Measurements from ENCODE around the gene CCDC142. TPM values are rescaled to one million over a fixed set of nuclear protein-coding genes. Genes with fewer than 3 reads are reported as not detected.

CCDC142 gene
- total and polyA plus RNA-seq, 10 of the 15 experiments (the other 5 are each of a cell fraction or from before 2014, with no cell fraction given): 0.93 to 16.9 (median 9.0) TPM

- no TSS peak for BruUV-seq (replicated peaks)
- FAIRE-seq (no peak), ATAC-seq (no peak), DNase-seq (ENCODE audit: low read depth, low spot score) (no peak)
- H3K27me3 ChIP-seq (replicated peaks in 1 of 2; ENCODE audit: control insufficient read depth in 2 of 2, insufficient read depth in 2 of 2, low read length in 1 of 2): peaks cover 18 to 28% of the 10 kb centered on the region in 2 experiments
- intact Hi-C loops (cut with micrococcal nuclease; ENCODE audit: unreplicated experiment) (no loop called here), in situ Hi-C loops (cut with MboI) (no loop called here)
- ChIA-PET RAD21 (ENCODE audit: unreplicated experiment) (interaction anchor here (0.6 to 5.1 kb wide), 2 partner anchors 23 to 75 kb away, joined by 3 to 61 read pairs; no protein-coding TSS in a partner anchor), SMC1A (ENCODE audit: uncharacterized antibody, unreplicated experiment) (interaction anchor here (0.7 to 5.2 kb wide), 6 partner anchors 8 to 75 kb away, joined by 3 to 71 read pairs (median 4); no protein-coding TSS in a partner anchor), POLR2A (interaction anchor here (0.6 to 5.8 kb wide), 5 partner anchors 19 to 1333 kb away, joined by 3 to 33 read pairs (median 6); partner anchors contain the start of genes AUP1 and HTRA2), CTCF (interaction anchor here (2.5 to 13.9 kb wide), 3 partner anchors 19 to 75 kb away, joined by 8 to 231 read pairs (median 135); partner anchors contain the start of genes AUP1, DQX1 and HTRA2)
- H3K4me3 ChIP-seq: no peak overlapping the region
- no peak overlapping the region for H3K9ac ChIP-seq (ENCODE audit: control insufficient read depth, insufficient read depth, low read length)
- no peaks in the 10 kb centered on the region for H3K36me3 ChIP-seq (ENCODE audit: control insufficient read depth in 2 of 2, insufficient read depth in 2 of 2, low read length in 1 of 2)
- no peak overlapping the region for H2AFZ ChIP-seq (ENCODE audit: control insufficient read depth, low read depth, low read length)
- H3K79me2 ChIP-seq (ENCODE audit: control insufficient read depth, insufficient read depth, low read length): peaks cover 8% of the 10 kb centered on the region
- 68% methylated on average over 11 of the region's 11 CpGs for WGBS (ENCODE audit: insufficient coverage, insufficient replicate concordance, low lambda C conversion rate, missing lambda C conversion rate)
- H3K27ac ChIP-seq (ENCODE audit: control insufficient read depth, insufficient read depth): no peak overlapping the region
- H3K9me3 ChIP-seq (replicated peaks; ENCODE audit: control insufficient read depth, insufficient read depth, low read length): no peaks in the 10 kb centered on the region; the same call in 2 of the 3 replicates
- TF ChIP-seq RUNX3 (IDR thresholded peaks at IDR 0.05; ENCODE audit: low read length) (no peak), PRDM15 (CRISPR knock-in tag; IDR thresholded peaks at IDR 0.05) (no peak), MXI1 (IDR thresholded peaks at IDR 0.05; ENCODE audit: low read depth, low read length) (no peak), CREB1 (IDR thresholded peaks at IDR 0.05; ENCODE audit: low read depth) (no peak), STAT3 (IDR thresholded peaks at IDR 0.05; ENCODE audit: low read depth, low read length) (no peak), CREM (IDR thresholded peaks at IDR 0.05; ENCODE audit: low read depth) (no peak), RBBP5 (conservative IDR thresholded peaks at IDR 0.05) (no peak), SMAD5 (IDR thresholded peaks at IDR 0.05; ENCODE audit: low read depth) (no peak), NFIC (IDR thresholded peaks at IDR 0.05; ENCODE audit: low read depth, low read length) (no peak), HDAC6 (IDR thresholded peaks at IDR 0.05; ENCODE audit: unreplicated experiment) (no peak), GABPA (IDR thresholded peaks at IDR 0.05; ENCODE audit: low read depth) (no peak), SPI1 (IDR thresholded peaks at IDR 0.05; ENCODE audit: borderline replicate concordance, insufficient read depth, low read depth, low read length) (no peak), JUNB (IDR thresholded peaks at IDR 0.05) (no peak)
- no peak overlapping the region for H3K4me2 ChIP-seq (ENCODE audit: control insufficient read depth, insufficient read depth)
- H4K20me1 ChIP-seq (ENCODE audit: control insufficient read depth, insufficient read depth): no peaks in the 10 kb centered on the region
- peaks cover 20% of the 10 kb centered on the region for H3K4me1 ChIP-seq (ENCODE audit: control insufficient read depth, insufficient read depth, low read length)
Measured at GRCh38 chr2:74511104-74511989, 28.5 kb upstream of the CCDC142 start.

Measured in GM12878 (cell line).